IgD-negative memory B cell (primary cell): ENCODE results near the gene FERMT3. TPM values are rescaled to one million over a fixed set of nuclear protein-coding genes. Genes with fewer than 3 reads are reported as not detected.
"Not testable (repeated sequence)": the region's sequence is repeated elsewhere in the genome, so short reads cannot be mapped to it uniquely, and the experiment has no call there.

Source experiments
- H3K27ac Mint-ChIP-seq, 3 donors: one replicate each; pipeline ENCODE4 v1.8.0; 2020 to 2022; ENCODE audit warnings: mild to moderate bottlenecking in 3 of 3, mixed read lengths in 3 of 3, moderate library complexity in 1 of 3
- H3K27me3 Mint-ChIP-seq: one replicate; pipeline ENCODE4 v1.8.0; 2021; ENCODE audit warnings: mixed read lengths
- H3K36me3 Mint-ChIP-seq: one replicate; pipeline ENCODE4 v1.8.0; 2020; ENCODE audit warnings: mild to moderate bottlenecking, mixed read lengths
- H3K4me1 Mint-ChIP-seq, 3 donors: one replicate each; pipeline ENCODE4 v1.8.0; 2020 to 2022; ENCODE audit warnings: mixed read lengths in 3 of 3, mild to moderate bottlenecking in 1 of 3
- H3K4me3 Mint-ChIP-seq, 4 donors: one replicate each; pipeline ENCODE4 v1.8.0; 2020 to 2022; ENCODE audit warnings: mild to moderate bottlenecking in 4 of 4, mixed read lengths in 4 of 4, moderate library complexity in 3 of 4
- H3K9me3 Mint-ChIP-seq, 3 donors: one replicate each; pipeline ENCODE4 v1.8.0; 2020 to 2021; ENCODE audit warnings: mixed read lengths in 3 of 3, mild to moderate bottlenecking in 1 of 3
- polyA plus RNA-seq: library from polyadenylated mRNA; unstranded; fragments of 300-500 nt; fragmentation: Illumina TruSeq; gene quantifications from one replicate; pipeline ENCODE4 v1.2.3, GENCODE V29; 2021

The FERMT3 gene
- polyA plus RNA-seq, result 149 TPM

DNA sequence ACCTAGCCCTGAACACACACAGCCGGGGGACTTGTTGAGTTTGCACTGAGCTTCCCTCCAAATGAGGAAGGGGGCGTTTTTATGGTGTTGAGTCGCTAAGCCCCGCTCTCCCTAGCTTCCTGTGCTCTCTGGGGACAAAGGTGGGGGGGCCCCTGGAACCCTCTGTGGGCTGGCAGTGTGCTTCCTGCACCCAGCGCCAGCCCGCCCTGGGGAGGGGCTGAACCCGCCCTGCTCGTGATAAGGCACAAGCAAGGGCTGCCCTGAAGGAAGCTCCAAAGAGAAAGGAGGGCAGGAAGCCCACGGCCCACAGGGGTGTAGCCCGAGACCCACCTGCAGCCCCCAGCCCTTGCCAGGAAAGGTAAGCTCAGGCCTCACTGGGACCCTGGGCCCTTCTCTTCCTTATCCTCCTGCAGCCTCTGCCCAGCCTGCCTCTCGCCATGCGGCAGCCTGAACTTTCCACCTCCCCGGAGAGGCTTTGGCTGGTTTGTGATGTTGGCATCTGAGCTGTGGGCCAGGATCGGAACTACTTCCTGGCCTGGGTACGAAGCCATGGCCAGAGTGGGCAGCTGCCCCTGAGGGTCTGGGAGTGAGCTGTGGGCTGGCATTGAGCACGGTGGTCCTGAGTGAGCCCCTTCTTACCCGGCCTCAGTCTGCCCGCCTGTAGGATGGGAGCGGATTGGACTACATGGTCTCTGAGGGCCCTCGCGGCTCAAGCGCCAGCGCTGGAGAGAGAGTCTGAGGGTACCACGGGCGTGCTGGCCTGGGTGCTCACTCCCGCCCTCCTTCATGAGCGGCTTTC lies at the start of gene FERMT3:
Gene FERMT3 (plus strand): TSS at position 265 of the 799 bp plus-strand sequence. CDS start 644 bp downstream, outside the sequence.
- H3K4me1 Mint-ChIP-seq, result peaks cover 13 to 23% (median 23%) of the 10 kb centered on the region in 3 donors

DNA sequence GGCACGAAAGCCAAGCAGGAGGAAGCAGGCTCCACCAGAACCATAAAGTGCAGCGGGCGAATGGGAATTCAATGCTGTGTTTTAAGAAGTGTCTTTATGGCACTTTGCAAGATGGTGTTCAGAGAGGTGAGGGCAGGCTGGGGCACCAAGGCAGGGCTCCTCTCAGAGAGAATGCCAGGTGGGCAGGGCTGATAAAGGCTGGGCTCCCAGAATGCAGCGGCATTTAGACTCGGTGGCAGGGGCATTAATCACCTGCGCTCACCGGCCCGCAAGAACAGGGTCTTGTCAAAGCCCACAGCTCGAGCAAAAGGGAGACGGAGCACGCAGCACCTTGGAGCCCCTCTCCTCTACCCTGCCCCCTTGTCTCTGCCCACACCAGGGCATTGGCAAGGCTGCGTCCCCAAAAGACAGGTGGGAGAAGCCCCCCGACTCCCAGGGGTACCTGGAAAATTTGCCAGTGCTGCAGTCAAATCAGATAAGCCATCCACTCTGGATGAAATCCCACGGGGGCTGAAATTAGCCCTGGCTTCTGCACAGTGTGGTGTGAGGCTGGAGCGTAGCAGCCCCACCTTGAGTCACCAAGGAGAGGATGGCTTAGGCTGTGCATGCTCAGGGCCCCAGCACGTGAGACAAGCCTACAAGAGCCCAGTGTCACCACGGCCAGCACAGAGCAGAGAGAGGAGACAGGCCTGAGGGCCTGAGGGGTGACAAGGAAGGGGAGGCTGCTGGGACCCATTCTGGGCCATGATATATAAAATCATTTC lies 48.7 kb upstream of the FERMT3 start:
- H3K27ac Mint-ChIP-seq, result peak overlapping the region in 1 of 3 donors; percentile 7
- no peak overlapping the region for H3K4me3 Mint-ChIP-seq
- no peaks in the 10 kb centered on the region for H3K9me3 Mint-ChIP-seq
- peaks cover 0 to 3% (median 0%) of the 10 kb centered on the region in 3 donors for H3K4me1 Mint-ChIP-seq
- H3K27me3 Mint-ChIP-seq, result no peaks in the 10 kb centered on the region
- H3K36me3 Mint-ChIP-seq, result peaks cover 4% of the 10 kb centered on the region

More for the DNA sequence above, at the start of gene FERMT3:
- no peaks in the 10 kb centered on the region for H3K27me3 Mint-ChIP-seq
- H3K36me3 Mint-ChIP-seq, result peaks cover 5% of the 10 kb centered on the region
- peak within 1 kb of the TSS; percentile 88 to 98 (median 91) for H3K27ac Mint-ChIP-seq
- H3K9me3 Mint-ChIP-seq, result no peaks in the 10 kb centered on the region
- H3K4me3 Mint-ChIP-seq, result peak within 1 kb of the TSS; percentile 88 to 97 (median 94)

DNA sequence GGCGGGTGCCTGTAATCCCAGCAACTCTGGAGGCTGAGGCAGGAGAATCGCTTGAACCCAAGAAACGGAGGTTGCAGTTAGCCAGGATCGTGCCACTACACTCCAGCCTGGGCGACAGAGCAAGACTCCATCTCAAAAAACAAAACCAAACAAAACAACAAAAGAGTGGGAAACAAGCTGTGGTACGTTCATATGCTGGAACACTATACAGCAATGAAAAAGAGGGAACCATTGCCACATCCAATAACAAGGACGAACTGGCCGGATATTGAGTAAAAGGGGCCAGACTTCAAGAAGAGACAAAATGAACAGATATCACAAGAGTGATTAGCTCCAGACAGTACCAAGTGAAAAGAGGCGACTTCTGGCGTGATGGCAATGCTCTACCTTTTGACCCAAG lies 45.5 kb upstream of the FERMT3 start:
- H3K4me1 Mint-ChIP-seq, result peaks cover 0 to 2% (median 0%) of the 10 kb centered on the region in 3 donors
- H3K36me3 Mint-ChIP-seq, result peaks cover 4% of the 10 kb centered on the region
- no peaks in the 10 kb centered on the region for H3K27me3 Mint-ChIP-seq
- no peak overlapping the region for H3K27ac Mint-ChIP-seq
- no peaks in the 10 kb centered on the region for H3K9me3 Mint-ChIP-seq
- H3K4me3 Mint-ChIP-seq, result no peak overlapping the region

DNA sequence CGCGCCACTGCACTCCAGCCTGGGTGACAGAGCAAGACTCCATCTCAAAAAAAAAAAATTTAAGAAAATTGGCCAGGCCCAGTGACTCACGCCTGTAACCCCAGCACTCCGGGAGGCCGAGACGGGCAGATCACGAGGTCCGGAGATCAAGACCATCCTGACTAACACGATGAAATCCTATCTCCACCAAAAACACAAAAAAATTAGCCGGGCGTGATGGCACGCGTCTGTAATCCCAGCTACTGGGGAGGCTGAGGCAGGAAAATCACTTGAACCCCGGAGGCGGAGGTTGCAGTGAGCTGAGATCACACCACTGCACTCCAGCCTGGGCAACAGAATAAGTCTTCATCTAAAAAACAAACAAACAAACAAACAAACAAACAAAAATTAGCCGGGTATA lies 43.8 kb upstream of the FERMT3 start:
- not testable (repeated sequence) for H3K27ac Mint-ChIP-seq, H3K9me3 Mint-ChIP-seq, H3K27me3 Mint-ChIP-seq, H3K36me3 Mint-ChIP-seq, H3K4me1 Mint-ChIP-seq
- H3K4me3 Mint-ChIP-seq, result peak overlapping the region in 1 of 4 donors; percentile 57

DNA sequence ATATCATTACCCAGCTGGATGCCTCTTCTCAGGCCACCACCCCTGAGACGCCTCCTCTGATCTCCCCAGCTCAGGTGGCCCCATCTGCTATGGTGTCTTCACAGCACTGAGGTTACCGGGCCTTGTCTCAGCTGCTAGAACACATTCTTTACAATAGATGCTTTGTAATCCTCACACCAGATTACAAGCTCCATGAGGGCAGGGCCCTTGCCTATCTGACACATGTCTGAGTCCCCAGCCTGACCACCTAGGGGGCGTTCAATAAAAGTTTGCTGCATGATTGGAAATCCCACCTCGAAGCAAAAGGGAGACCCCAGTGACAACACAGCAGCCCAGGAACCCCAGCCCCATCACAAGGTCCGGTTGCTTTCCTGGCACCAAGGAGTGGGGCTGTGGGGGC lies 42.6 kb upstream of the FERMT3 start:
- H3K36me3 Mint-ChIP-seq, result peaks cover 4% of the 10 kb centered on the region
- H3K9me3 Mint-ChIP-seq, result no peaks in the 10 kb centered on the region
- H3K4me1 Mint-ChIP-seq, result peaks cover 0 to 5% (median 3%) of the 10 kb centered on the region in 3 donors
- H3K4me3 Mint-ChIP-seq, result peak overlapping the region in 3 of 4 donors; percentile 43 to 57 (median 50)
- H3K27me3 Mint-ChIP-seq, result no peaks in the 10 kb centered on the region
- H3K27ac Mint-ChIP-seq, result no peak overlapping the region

DNA sequence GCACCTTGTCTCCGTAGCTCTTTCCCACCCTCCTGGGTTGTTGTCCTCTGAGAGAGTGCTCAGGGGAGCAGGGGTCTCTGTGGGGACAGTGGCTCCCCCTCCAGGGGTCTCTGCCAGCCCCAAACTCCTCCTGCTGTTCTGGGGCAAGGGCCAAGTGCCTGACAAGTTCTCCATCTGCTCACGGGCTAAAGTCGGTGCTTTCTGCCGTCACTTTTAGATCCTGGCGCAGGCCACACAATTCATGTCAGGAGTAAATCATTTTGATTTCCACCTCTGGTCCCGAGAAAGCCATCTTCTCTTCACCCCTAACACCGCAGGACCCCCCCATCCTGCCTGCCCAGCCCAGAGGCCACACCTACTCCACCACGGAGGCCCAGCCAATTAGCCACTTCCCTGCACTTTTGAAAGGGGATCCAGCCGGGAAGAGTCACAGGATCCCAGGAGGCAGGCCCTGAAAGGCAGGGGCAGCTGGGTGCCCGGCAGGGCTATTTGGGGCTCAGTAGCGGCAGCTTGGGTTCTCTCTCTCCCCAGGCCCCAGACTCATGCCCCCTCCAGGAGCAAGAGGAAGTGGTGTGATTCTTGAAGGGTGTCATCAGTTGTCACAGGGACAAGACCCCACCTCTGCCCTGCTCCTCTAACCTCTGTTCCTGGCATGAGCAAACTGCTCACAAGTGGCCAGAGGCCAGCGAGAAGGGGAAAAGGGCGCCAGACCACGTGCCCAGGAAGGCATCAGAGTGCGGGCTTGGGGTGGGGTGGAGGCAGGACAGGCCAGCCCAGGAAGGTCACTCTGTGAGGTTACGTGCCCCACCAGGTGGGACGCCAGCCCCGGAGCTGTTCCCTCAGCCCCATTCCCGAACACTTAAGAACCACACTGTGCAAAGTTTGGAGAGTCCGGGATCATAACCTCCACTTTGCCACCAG lies 41.9 kb upstream of the FERMT3 start:
- H3K9me3 Mint-ChIP-seq, result no peaks in the 10 kb centered on the region
- peaks cover 4% of the 10 kb centered on the region for H3K36me3 Mint-ChIP-seq
- no peak overlapping the region for H3K27ac Mint-ChIP-seq
- H3K4me1 Mint-ChIP-seq, result peaks cover 0 to 5% (median 3%) of the 10 kb centered on the region in 3 donors
- no peaks in the 10 kb centered on the region for H3K27me3 Mint-ChIP-seq
- peak overlapping the region; percentile 81 to 93 (median 88) for H3K4me3 Mint-ChIP-seq

DNA sequence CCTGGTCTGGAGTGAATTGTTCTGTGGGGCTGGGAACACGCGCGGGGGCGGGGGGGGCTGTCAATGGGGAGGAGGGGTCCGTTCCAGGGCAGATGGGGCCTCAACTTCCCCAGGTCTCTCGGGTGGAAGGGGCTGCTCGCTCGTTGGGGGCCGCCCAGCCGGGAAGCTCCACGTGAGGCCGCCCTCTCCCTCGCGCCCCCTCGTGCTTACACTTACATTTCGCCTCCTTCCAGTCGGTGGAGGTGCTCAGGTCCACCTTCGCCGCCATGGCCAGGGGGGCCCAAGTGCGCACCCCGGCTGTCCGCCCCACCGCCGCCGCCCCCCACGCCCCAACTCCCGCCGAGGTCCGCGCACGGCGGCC lies 41.1 kb upstream of the FERMT3 start:
- Mint-ChIP-seq H3K27ac (no peak overlapping the region), H3K9me3 (no peaks in the 10 kb centered on the region), H3K4me3 (peak overlapping the region in 3 of 4 donors; percentile 81 to 93 (median 86)), H3K4me1 (peaks cover 0 to 5% (median 3%) of the 10 kb centered on the region in 3 donors), H3K36me3 (peaks cover 4% of the 10 kb centered on the region), H3K27me3 (no peaks in the 10 kb centered on the region)

DNA sequence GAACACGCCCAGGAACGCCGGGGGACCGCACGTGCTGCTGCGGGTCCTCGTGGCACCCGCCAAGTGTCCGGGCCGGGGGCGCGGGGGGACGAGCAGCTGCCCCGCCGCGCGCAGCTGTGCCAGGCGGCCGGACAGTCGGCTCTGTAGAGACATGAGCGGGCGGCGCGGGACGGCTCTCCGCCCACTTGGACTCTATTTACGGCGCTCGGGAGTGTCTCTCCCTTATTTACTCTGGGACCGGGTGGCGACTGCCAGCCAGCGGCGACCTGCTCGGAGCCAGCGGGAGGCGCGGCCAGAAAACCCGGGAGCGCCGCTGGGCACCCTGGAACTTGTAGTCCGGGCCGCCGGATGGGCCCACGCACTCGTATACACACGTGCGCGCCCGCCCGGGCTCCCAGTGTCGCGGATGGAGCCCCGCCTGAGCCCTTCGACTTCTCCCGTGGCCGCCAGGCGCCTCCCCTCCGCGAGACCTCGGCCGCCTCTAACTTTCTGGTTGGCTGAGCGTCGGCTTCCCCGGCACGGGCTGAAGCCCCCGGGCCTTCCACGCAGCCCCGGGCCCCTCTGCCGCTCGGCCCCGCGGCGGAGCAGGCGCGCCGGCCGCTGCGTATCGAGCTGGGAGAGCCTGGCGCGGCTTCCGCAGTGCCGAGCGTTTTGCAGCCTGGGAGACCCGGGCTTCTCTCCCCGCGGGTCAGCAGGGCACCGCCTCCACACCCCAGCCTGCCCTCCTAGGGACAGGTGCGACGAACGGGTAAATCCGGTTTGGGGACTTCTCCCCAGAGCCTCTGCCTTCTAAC lies 40.5 kb upstream of the FERMT3 start, which contains the start of gene MACROD1:
Gene MACROD1 (minus strand): TSS at position 272 of the 794 bp plus-strand sequence. CDS start 119 bp downstream, at position 153.
- Mint-ChIP-seq H3K27me3 (no peaks in the 10 kb centered on the region), H3K27ac (peak within 1 kb of the TSS in 1 of 3 donors; percentile 72), H3K9me3 (no peaks in the 10 kb centered on the region), H3K36me3 (peaks cover 1% of the 10 kb centered on the region), H3K4me3 (peak within 1 kb of the TSS; percentile 86 to 96 (median 92)), H3K4me1 (peaks cover 0 to 5% (median 3%) of the 10 kb centered on the region in 3 donors)

DNA sequence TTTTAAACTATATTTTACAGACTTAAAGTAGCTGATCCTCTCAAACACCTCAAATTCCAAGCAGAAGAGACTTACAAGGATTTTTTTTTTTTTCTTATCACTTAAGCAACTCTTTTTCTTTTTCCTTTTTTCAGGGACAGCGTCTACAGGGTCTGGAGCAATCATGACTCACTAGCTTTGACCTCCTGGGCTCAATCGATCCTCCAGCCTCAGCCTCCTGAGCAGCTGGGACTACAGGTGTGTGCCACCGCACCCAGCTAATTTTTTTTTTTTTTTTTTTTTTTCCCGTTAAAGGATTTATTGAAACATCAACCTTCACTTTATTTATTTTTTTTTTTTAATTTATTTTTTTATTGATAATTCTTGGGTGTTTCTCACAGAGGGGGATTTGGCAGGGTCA lies 36.1 kb upstream of the FERMT3 start:
- Mint-ChIP-seq H3K4me1 (peaks cover 0 to 5% (median 3%) of the 10 kb centered on the region in 3 donors), H3K36me3 (no peaks in the 10 kb centered on the region), H3K27me3 (no peaks in the 10 kb centered on the region), H3K9me3 (peaks cover 0 to 3% (median 0%) of the 10 kb centered on the region in 3 donors), H3K4me3 (no peak overlapping the region), H3K27ac (no peak overlapping the region)

DNA sequence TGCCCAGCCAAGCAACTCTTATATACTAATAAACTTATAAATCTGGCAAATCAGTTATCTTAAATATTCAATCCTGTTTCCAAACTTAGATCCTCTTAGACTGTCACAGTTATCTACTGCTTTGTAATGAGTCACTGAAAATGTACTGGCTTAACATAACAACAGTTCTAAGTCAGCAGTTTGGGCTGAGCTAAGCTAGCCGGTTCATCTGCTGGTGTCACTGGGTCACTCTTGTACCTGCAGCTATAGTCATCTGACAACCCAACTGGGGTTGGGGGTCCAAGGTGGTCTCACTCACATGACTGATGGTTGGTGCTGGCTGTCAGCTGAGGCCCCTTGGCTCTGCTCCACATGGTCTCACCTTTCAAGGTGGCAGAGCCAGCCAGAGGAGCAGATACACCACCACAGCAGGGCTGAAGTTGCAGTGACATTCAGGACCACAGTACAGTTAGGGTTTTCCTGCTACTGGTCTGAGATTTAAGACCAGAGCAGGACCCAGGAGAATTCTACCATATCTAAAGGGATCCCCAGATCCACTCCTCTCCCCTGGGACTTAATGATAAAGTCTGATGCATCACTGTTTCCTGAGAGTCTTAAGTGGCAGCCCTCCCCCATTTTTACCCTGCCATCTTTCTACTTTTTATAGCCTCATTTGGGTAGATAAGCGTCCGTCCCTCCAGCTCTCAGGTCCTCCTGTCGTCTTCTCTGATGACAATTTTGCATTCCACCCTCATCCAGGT lies 32.7 kb upstream of the FERMT3 start:
- peaks cover 5% of the 10 kb centered on the region for H3K36me3 Mint-ChIP-seq
- H3K4me3 Mint-ChIP-seq, result no peak overlapping the region
- no peak overlapping the region for H3K27ac Mint-ChIP-seq

DNA sequence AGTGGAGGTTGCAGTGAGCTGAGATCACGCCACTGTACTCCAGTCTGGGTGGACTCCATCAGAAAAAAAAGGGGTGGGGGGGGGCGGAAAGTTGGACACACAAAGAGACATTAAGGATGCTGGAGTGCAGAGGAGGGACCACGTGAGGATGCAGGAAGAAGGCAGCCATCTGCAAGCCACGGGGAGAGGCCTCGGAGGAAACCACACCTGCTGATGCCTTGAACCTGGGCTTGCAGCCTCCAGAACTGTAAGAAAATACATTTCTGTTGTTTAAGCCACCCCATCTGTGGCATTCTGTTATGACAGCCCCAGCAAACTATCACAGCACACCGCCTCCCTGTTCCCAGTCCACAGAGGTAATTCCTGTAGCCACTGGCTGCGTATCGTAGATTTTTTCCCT lies 29.8 kb upstream of the FERMT3 start:
- Mint-ChIP-seq H3K36me3 (peaks cover 5% of the 10 kb centered on the region), H3K4me3 (no peak overlapping the region), H3K27ac (no peak overlapping the region), H3K9me3 (peaks cover 0 to 3% (median 0%) of the 10 kb centered on the region in 3 donors), H3K27me3 (no peaks in the 10 kb centered on the region), H3K4me1 (peaks cover 6 to 15% (median 13%) of the 10 kb centered on the region in 3 donors)

More for the DNA sequence above, 32.7 kb upstream of the FERMT3 start:
- Mint-ChIP-seq H3K27me3 (no peaks in the 10 kb centered on the region), H3K9me3 (peaks cover 0 to 3% (median 0%) of the 10 kb centered on the region in 3 donors), H3K4me1 (peaks cover 6 to 9% (median 6%) of the 10 kb centered on the region in 3 donors)

DNA sequence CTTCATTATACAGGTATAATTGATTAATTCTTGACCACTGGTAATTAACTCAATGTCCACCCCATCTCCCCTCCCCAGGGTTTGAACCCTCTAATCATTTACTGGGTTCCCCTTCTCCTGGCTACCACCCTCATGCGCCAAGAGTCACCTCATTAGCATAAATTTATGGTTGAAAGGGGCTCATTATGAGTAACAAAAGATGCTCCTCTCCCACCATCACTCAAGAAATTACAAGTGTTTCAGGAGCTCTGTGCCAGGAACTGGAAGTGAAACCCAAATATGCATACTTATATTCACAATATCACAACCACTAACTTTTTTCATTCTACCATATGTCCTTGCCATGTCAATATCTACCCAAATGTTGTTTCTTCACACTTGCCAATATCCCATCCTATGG lies 28.3 kb upstream of the FERMT3 start:
- H3K4me1 Mint-ChIP-seq, result peaks cover 6 to 22% (median 18%) of the 10 kb centered on the region in 3 donors
- H3K27me3 Mint-ChIP-seq, result no peaks in the 10 kb centered on the region
- no peak overlapping the region for H3K27ac Mint-ChIP-seq
- H3K9me3 Mint-ChIP-seq, result peaks cover 0 to 3% (median 0%) of the 10 kb centered on the region in 3 donors
- peak overlapping the region in 1 of 4 donors; percentile 42 for H3K4me3 Mint-ChIP-seq
- peaks cover 5% of the 10 kb centered on the region for H3K36me3 Mint-ChIP-seq

DNA sequence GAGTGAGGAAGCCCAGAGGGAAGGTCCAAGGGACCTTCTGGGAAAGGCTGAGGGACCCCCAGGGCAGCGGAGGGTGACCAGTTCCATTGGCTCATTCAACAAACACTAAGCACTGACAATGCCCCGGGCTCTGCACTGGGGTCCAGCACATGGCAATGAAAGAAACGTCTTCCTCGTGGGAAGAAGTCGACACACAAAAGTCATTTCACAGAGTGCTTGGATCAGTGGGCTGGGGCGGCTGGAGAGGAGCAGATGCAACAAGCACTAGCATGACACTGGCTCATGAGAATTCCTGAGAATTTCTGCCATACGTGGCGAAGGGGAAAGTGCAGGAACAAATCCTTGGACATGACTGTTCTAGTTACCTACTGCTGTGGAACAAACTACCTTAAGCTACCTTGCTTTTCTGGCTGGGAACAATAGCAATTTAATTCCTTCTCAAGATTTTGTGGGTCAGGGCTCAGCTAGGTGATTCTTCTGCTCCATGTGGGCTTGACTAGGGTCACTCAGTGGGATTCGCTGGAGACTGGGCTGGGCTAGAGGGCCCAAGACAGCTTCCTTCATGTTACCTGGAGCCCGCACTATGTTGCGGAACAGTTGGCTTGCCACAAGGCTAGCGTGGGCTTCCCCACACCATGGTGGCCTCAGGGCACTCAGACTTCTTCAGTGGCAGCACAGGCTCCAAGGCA lies 27.4 kb upstream of the FERMT3 start:
- peaks cover 6 to 26% (median 24%) of the 10 kb centered on the region in 3 donors for H3K4me1 Mint-ChIP-seq

More for the DNA sequence above, 27.4 kb upstream of the FERMT3 start:
- Mint-ChIP-seq H3K27ac (no peak overlapping the region), H3K9me3 (peaks cover 0 to 2% (median 0%) of the 10 kb centered on the region in 3 donors), H3K4me3 (no peak overlapping the region), H3K36me3 (peaks cover 5% of the 10 kb centered on the region), H3K27me3 (no peaks in the 10 kb centered on the region)
